H54 (cell line): ENCODE results near the gene SEMA5B.
A peak's percentile ranks its signal among the peaks of the same experiment; 100 is the strongest.

Source experiments
- DNase-seq: peaks from one replicate; pipeline ENCODE4 v3.0.0; 2011; ENCODE audit warnings: low spot score, mixed read lengths; ENCODE audit not compliant: insufficient read length
- FAIRE-seq: peaks from 3 replicates; lab custom pipeline; 2011; peaks lifted over from hg19 to GRCh38; lab: Jason Lieb, UNC
- POLR2A ChIP-seq: IDR thresholded peaks from 2 replicates; pipeline ENCODE4 v1.6.1; 2011; ENCODE audit warnings: low read depth, mild to moderate bottlenecking, low read length

SEMA5B gene

GRCh38 chr3:122956693-122957455 lies 70.7 kb downstream of the SEMA5B start:
- no peak for DNase-seq
- no peak for FAIRE-seq
- TF ChIP-seq POLR2A: no peak

GRCh38 chr3:122955916-122956692 lies 71.5 kb downstream of the SEMA5B start:
- no peak for TF ChIP-seq POLR2A
- no peak for FAIRE-seq
- DNase-seq: no peak

- FAIRE-seq (no peak), DNase-seq (no peak)
- no peak for TF ChIP-seq POLR2A
Observed at GRCh38 chr3:122952520-122952919, 75.0 kb downstream of the SEMA5B start.

GRCh38 chr3:122948408-122948807 lies 79.2 kb downstream of the SEMA5B start:
- TF ChIP-seq POLR2A: no peak
- DNase-seq (no peak), FAIRE-seq (no peak)

- no peak for TF ChIP-seq POLR2A
- DNase-seq (no peak), FAIRE-seq (no peak)
Observed at GRCh38 chr3:122947738-122948137, 79.8 kb downstream of the SEMA5B start.

GRCh38 chr3:122947196-122947595 lies 80.4 kb downstream of the SEMA5B start:
- FAIRE-seq (no peak), DNase-seq (no peak)
- no peak for TF ChIP-seq POLR2A

GRCh38 chr3:122946185-122946584 lies 81.4 kb downstream of the SEMA5B start:
- DNase-seq: no peak
- no peak for TF ChIP-seq POLR2A
- no peak for FAIRE-seq

GRCh38 chr3:122945230-122945629 lies 82.3 kb downstream of the SEMA5B start:
- TF ChIP-seq POLR2A: no peak
- no peak for FAIRE-seq
- no peak for DNase-seq

GRCh38 chr3:122944671-122945161 lies 82.8 kb downstream of the SEMA5B start:
- DNase-seq (no peak), FAIRE-seq (no peak)
- TF ChIP-seq POLR2A: no peak

- FAIRE-seq (no peak), DNase-seq (no peak)
- TF ChIP-seq POLR2A: no peak
Observed at GRCh38 chr3:122943828-122944190, 83.8 kb downstream of the SEMA5B start.

- DNase-seq: peak; percentile 85
- TF ChIP-seq POLR2A: no peak
- no peak for FAIRE-seq
Observed at GRCh38 chr3:122942937-122943827, 84.4 kb downstream of the SEMA5B start.

GRCh38 chr3:122942239-122942638 lies 85.3 kb downstream of the SEMA5B start:
- DNase-seq (no peak), FAIRE-seq (no peak)
- TF ChIP-seq POLR2A: no peak
